HepG2 (cell line): Measurements from ENCODE around the gene RGCC. TPM values are rescaled to one million over a fixed set of nuclear protein-coding genes. Genes with fewer than 3 reads are reported as not detected.

Experiments used
- ATF1 ChIP-seq: IDR thresholded peaks from 2 replicates; pipeline ENCODE4 v1.6.1; 2016; ENCODE audit warnings: mild to moderate bottlenecking, control low read depth
- DPF2 ChIP-seq: sonication (generic); formaldehyde crosslinking; IDR thresholded peaks from 2 replicates; pipeline ENCODE4 v1.4.0; 2020; ENCODE audit warnings: mild to moderate bottlenecking, low read depth, missing genetic modification reagents, borderline replicate concordance
- FOXA3 ChIP-seq: IDR thresholded peaks from 2 replicates; pipeline ENCODE4 v1.6.1; 2016; ENCODE audit warnings: missing genetic modification reagents, missing compliant biosample characterization
- GATAD1 ChIP-seq: IDR thresholded peaks from 2 replicates; pipeline ENCODE4 v1.6.1; 2016; ENCODE audit warnings: missing genetic modification reagents, missing compliant biosample characterization
- HNRNPL ChIP-seq: fragments of 200-400 bp; formaldehyde crosslinking; IDR thresholded peaks from 2 replicates; pipeline ENCODE4 v1.6.1; 2017; ENCODE audit warnings: mild to moderate bottlenecking, low read depth, low read length
- KDM5B ChIP-seq: sonication (generic); formaldehyde crosslinking; IDR thresholded peaks from 2 replicates; pipeline ENCODE4 v1.4.0; 2020; ENCODE audit warnings: missing genetic modification reagents, mild to moderate bottlenecking, borderline replicate concordance
- MBD4 ChIP-seq: IDR thresholded peaks from 2 replicates; pipeline ENCODE4 v1.6.1; 2012; ENCODE audit warnings: low read length, inconsistent platforms, borderline replicate concordance
- NFE2L2 ChIP-seq: fragments of 150-350 bp; IDR thresholded peaks from 2 replicates; pipeline ENCODE4 v1.6.1; 2014; ENCODE audit warnings: low read length
- NR2F1 ChIP-seq, 2 experiments: fragments of 450-650 bp in 1 of 2; formaldehyde crosslinking in 1 of 2; IDR thresholded peaks; 2 replicates each; pipeline versions ENCODE4 v1.5.0 to v1.6.1; 2016 to 2020; ENCODE audit warnings: mild to moderate bottlenecking in 1 of 2, missing compliant biosample characterization in 1 of 2, missing genetic modification reagents in 1 of 2, moderate library complexity in 1 of 2
- PHB2 ChIP-seq: fragments of 450-650 bp; IDR thresholded peaks from 2 replicates; pipeline ENCODE4 v1.6.1; 2018; ENCODE audit not compliant: partially characterized antibody
- SMAD9 ChIP-seq: sonication (generic); formaldehyde crosslinking; IDR thresholded peaks from 2 replicates; pipeline ENCODE4 v1.5.1; 2020; ENCODE audit warnings: mild to moderate bottlenecking, missing genetic modification reagents
- SNAI1 ChIP-seq: sonication (generic); formaldehyde crosslinking; IDR thresholded peaks from 2 replicates; pipeline ENCODE4 v1.5.0; 2020; ENCODE audit warnings: mild to moderate bottlenecking, missing genetic modification reagents, borderline replicate concordance
- SP4 ChIP-seq: sonication (generic); formaldehyde crosslinking; IDR thresholded peaks from 2 replicates; pipeline ENCODE4 v1.8.1; 2023; ENCODE audit warnings: mild to moderate bottlenecking, missing genetic modification reagents
- YEATS4 ChIP-seq: sonication (generic); formaldehyde crosslinking; IDR thresholded peaks from 2 replicates; pipeline ENCODE4 v1.4.0; 2020; ENCODE audit warnings: missing genetic modification reagents, borderline replicate concordance
- ZFP1 ChIP-seq: IDR thresholded peaks from 2 replicates; pipeline ENCODE4 v1.6.1; 2016
- ZNF232 ChIP-seq: sonication (generic); formaldehyde crosslinking; IDR thresholded peaks from 2 replicates; pipeline ENCODE4 v1.4.0; 2020; ENCODE audit warnings: missing genetic modification reagents, borderline replicate concordance
- ZNF274 ChIP-seq: sonication (generic); formaldehyde crosslinking; IDR thresholded peaks from 2 replicates; pipeline ENCODE4 v1.5.1; 2020; ENCODE audit warnings: mild to moderate bottlenecking, missing genetic modification reagents
- ZNF337 ChIP-seq: sonication (generic); formaldehyde crosslinking; IDR thresholded peaks from 2 replicates; pipeline ENCODE4 v1.5.1; 2020; ENCODE audit warnings: missing genetic modification reagents, low read depth, mild to moderate bottlenecking, borderline replicate concordance
- ZNF431 ChIP-seq: sonication (generic); formaldehyde crosslinking; IDR thresholded peaks from 2 replicates; pipeline ENCODE4 v1.9.0; 2022; ENCODE audit warnings: missing genetic modification reagents, low read depth, mild to moderate bottlenecking, borderline replicate concordance
- ZNF484 ChIP-seq: sonication (generic); formaldehyde crosslinking; IDR thresholded peaks from 2 replicates; pipeline ENCODE4 v1.5.1; 2020; ENCODE audit warnings: mild to moderate bottlenecking, low read depth, missing genetic modification reagents, borderline replicate concordance
- ZNF564 ChIP-seq: sonication (generic); formaldehyde crosslinking; IDR thresholded peaks from 2 replicates; pipeline ENCODE4 v1.8.1; 2023; ENCODE audit warnings: mild to moderate bottlenecking, missing genetic modification reagents
- ZNF629 ChIP-seq: sonication (generic); formaldehyde crosslinking; conservative IDR thresholded peaks from 2 replicates; pipeline ENCODE4 v1.5.0; 2020; ENCODE audit warnings: missing genetic modification reagents
- ZNF674 ChIP-seq: sonication (generic); formaldehyde crosslinking; IDR thresholded peaks from 2 replicates; pipeline ENCODE4 v1.5.0; 2020; ENCODE audit warnings: low read depth, mild to moderate bottlenecking, missing genetic modification reagents
- ZNF747 ChIP-seq: sonication (generic); formaldehyde crosslinking; IDR thresholded peaks from 2 replicates; pipeline ENCODE4 v1.8.1; 2023; ENCODE audit warnings: missing genetic modification reagents, mild to moderate bottlenecking, borderline replicate concordance
- ZSCAN20 ChIP-seq: sonication (generic); formaldehyde crosslinking; IDR thresholded peaks from 2 replicates; pipeline ENCODE4 v1.4.0; 2020; ENCODE audit warnings: missing genetic modification reagents, mild to moderate bottlenecking, borderline replicate concordance
- ZSCAN30 ChIP-seq: sonication (generic); formaldehyde crosslinking; IDR thresholded peaks from 2 replicates; pipeline ENCODE4 v1.5.0; 2020; ENCODE audit warnings: mild to moderate bottlenecking, missing genetic modification reagents
- polyA plus RNA-seq, 8 experiments: library from polyadenylated mRNA; depleted of rRNA in 3 of 8; stranded (reverse) in 7 of 8; unstranded in 1 of 8; fragments of >200 nt; fragmentation: Illumina TruSeq in 4 of 8; extraction: Trizol in 4 of 8; gene quantifications; 2 replicates each; pipeline versions ENCODE4 v1.2.1 to v1.2.3, GENCODE V29; 2011 to 2016; ENCODE audit warnings: low read depth in 4 of 8, missing spikeins in 1 of 8, mixed read lengths in 1 of 8; ENCODE audit not compliant: insufficient read depth in 1 of 8
- total RNA-seq, 5 experiments: library from RNA; depleted of rRNA; stranded (reverse); fragments of >200 nt; fragmentation: Illumina TruSeq; extraction: Trizol; gene quantifications; 2 replicates each; pipeline ENCODE4 v1.2.3, GENCODE V29; 2016; ENCODE audit warnings: low read depth in 1 of 5
- TF ChIP-seq, protein P1 (sequence below): sonication (generic); formaldehyde crosslinking; IDR thresholded peaks from 2 replicates; pipeline ENCODE4 v1.8.1; 2023; ENCODE audit warnings: mild to moderate bottlenecking, missing genetic modification reagents
- TF ChIP-seq, protein P2 (sequence below), 2 experiments: sonication (generic) in 1 of 2; formaldehyde crosslinking in 1 of 2; IDR thresholded peaks; 2 replicates each; pipeline versions ENCODE4 v1.5.1 to v1.6.1; 2011 to 2020; ENCODE audit warnings: borderline replicate concordance in 1 of 2, low read depth in 1 of 2, low read length in 1 of 2, mild to moderate bottlenecking in 1 of 2, missing genetic modification reagents in 1 of 2, moderate library complexity in 1 of 2

Gene RGCC
- total and polyA plus RNA-seq, 2 of the 13 experiments (the other 11 are each of a cell fraction or from before 2014, with no cell fraction given): 0.20 to 8.4 TPM

DNA sequence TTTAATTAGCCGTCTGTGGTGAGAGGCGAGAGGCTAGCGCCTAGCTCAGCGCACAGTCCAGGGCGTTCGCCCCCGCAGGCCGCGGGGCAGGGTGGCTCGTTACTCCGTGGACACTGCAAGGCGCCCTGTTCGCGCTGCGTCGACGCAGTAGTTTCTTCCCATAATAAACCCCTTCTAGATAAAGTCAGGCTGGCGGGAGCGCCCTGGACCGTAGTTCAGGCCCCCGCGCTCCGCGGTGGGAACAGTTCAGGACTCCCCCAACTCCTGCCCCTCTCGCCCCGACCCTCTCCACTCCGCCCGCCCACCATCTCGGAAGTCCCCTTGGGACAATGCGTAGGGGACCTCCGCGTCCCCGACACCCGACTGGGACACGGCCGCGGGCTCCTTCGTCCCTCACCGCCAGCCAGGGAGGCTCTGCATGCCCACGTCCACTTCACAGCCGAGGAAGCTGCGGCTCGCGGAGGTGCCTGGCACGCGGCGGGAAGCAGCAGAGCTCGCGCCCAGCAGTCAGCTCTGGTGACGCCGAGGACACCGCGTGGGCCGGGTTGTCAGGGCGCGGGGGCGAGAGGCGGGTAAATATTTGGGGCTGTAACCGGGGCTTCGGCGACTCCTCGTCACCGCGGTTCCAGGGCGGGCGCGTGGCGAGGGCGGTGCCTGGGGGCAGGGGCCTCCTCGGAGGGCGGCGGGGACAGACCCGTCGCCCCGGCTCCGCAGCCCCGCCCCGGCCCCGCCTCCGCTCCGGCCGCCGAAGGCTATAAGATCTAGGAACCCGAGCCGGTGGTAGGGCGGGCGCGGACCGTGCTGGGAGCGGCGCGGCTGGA lies at the start of gene RGCC (continued):
- no peak for TF ChIP-seq DPF2 (CRISPR knock-in tag)
- TF ChIP-seq NFE2L2: no peak
- no peak for TF ChIP-seq ZFP1 (CRISPR knock-in tag)
- TF ChIP-seq ZNF674 (CRISPR knock-in tag): no peak
- TF ChIP-seq NR2F1 (CRISPR knock-in tag; IDR thresholded peaks at IDR 0.05): no peak
- TF ChIP-seq ZNF747 (CRISPR knock-in tag): no peak
- peak; percentile 73; the same call in 1 of the 2 replicates for TF ChIP-seq ZNF564 (CRISPR knock-in tag)
- TF ChIP-seq YEATS4: no peak; the same call in 1 of the 2 replicates
- TF ChIP-seq ZNF274: peak; percentile 96
- 0 out of 2 replicates have a peak, but pooled peaks have one; percentile 11 for TF ChIP-seq GATAD1 (CRISPR knock-in tag)
- TF ChIP-seq SNAI1 (CRISPR knock-in tag): no peak
- TF ChIP-seq MBD4: no peak
- TF ChIP-seq PHB2: no peak
- TF ChIP-seq ATF1 (CRISPR knock-in tag): no peak
- no peak for TF ChIP-seq ZSCAN30
- 0 out of 2 replicates have a peak, but pooled peaks have one; percentile 35 for TF ChIP-seq ZNF232 (CRISPR knock-in tag)
- TF ChIP-seq, protein P1, sequence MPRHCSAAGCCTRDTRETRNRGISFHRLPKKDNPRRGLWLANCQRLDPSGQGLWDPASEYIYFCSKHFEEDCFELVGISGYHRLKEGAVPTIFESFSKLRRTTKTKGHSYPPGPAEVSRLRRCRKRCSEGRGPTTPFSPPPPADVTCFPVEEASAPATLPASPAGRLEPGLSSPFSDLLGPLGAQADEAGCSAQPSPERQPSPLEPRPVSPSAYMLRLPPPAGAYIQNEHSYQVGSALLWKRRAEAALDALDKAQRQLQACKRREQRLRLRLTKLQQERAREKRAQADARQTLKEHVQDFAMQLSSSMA: no peak
- TF ChIP-seq SMAD9: 0 out of 2 replicates have a peak, but pooled peaks have one; percentile 85
- no peak for TF ChIP-seq ZNF484
- 0 out of 2 replicates have a peak, but pooled peaks have one; percentile 16 for TF ChIP-seq FOXA3 (CRISPR knock-in tag)
- 0 out of 2 replicates have a peak, but pooled peaks have one; percentile 43 for TF ChIP-seq HNRNPL
- peak; percentile 64 for TF ChIP-seq SP4 (CRISPR knock-in tag)
- TF ChIP-seq ZNF629 (CRISPR knock-in tag): no peak
- TF ChIP-seq ZSCAN20 (CRISPR knock-in tag): 0 out of 2 replicates have a peak, but pooled peaks have one; percentile 24
- TF ChIP-seq KDM5B (CRISPR knock-in tag): peak; percentile 86; the same call in 1 of the 2 replicates
- no peak for TF ChIP-seq ZNF431 (CRISPR knock-in tag)
- TF ChIP-seq, protein P2, sequence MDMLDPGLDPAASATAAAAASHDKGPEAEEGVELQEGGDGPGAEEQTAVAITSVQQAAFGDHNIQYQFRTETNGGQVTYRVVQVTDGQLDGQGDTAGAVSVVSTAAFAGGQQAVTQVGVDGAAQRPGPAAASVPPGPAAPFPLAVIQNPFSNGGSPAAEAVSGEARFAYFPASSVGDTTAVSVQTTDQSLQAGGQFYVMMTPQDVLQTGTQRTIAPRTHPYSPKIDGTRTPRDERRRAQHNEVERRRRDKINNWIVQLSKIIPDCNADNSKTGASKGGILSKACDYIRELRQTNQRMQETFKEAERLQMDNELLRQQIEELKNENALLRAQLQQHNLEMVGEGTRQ (IDR thresholded peaks at IDR 0.05; ENCODE audit: low read depth, low read length): no peak
- TF ChIP-seq, protein P2 (CRISPR knock-in tag; IDR thresholded peaks at IDR 0.05; ENCODE audit: borderline replicate concordance): no peak
- peak; percentile 70; the same call in 1 of the 2 replicates for TF ChIP-seq ZNF337 (CRISPR knock-in tag)
